K562 (cell line): ENCODE measurements around the gene SLC6A4.

ENCODE experiments used
- ATF7 ChIP-seq: fragments of 450-650 bp; IDR thresholded peaks from 2 replicates; pipeline ENCODE4 v1.7.1; 2014; ENCODE audit warnings: mild to moderate bottlenecking, moderate library complexity
- CEBPB ChIP-seq: fragments of 450-650 bp; IDR thresholded peaks from 2 replicates; pipeline ENCODE4 v1.6.1; 2016; ENCODE audit warnings: missing genetic modification characterization, missing compliant biosample characterization
- CTCF ChIP-seq, 3 experiments: IDR thresholded peaks in 2 of 3; conservative IDR thresholded peaks in 1 of 3; 2 replicates each; pipeline ENCODE4 v1.5.1; 2011 to 2012; ENCODE audit warnings: low read length in 3 of 3, mild to moderate bottlenecking in 3 of 3, control low read depth in 2 of 3, improper control_type of control experiment in 1 of 3, inconsistent platforms in 1 of 3, low read depth in 1 of 3, mixed read lengths in 1 of 3, moderate library complexity in 1 of 3; ENCODE audit not compliant: insufficient read depth in 2 of 3
- EGR1 ChIP-seq: fragments of 450-650 bp; conservative IDR thresholded peaks from 2 replicates; pipeline ENCODE4 v1.6.1; 2017; ENCODE audit warnings: mild to moderate bottlenecking
- MAFF ChIP-seq: IDR thresholded peaks from 2 replicates; pipeline ENCODE4 v1.6.1; 2012; ENCODE audit warnings: low read length, improper control_type of control experiment
- MTA3 ChIP-seq: fragments of 450-650 bp; formaldehyde crosslinking; IDR thresholded peaks from 2 replicates; pipeline ENCODE4 v1.6.1; 2017; ENCODE audit warnings: mild to moderate bottlenecking, borderline replicate concordance
- RAD21 ChIP-seq, 2 experiments: fragments of 250-450 bp in 1 of 2; fragments of 450-650 bp in 1 of 2; sonication (Bioruptor Pico) in 1 of 2; formaldehyde crosslinking in 1 of 2; IDR thresholded peaks in 1 of 2; conservative IDR thresholded peaks in 1 of 2; 2 replicates each; pipeline versions ENCODE4 v1.4.0 to v1.8.0; 2020 to 2022; ENCODE audit warnings: mild to moderate bottlenecking in 2 of 2, moderate library complexity in 1 of 2
- TAF1 ChIP-seq: IDR thresholded peaks from 2 replicates; pipeline ENCODE4 v1.6.1; 2011; ENCODE audit warnings: mild to moderate bottlenecking, low read length, moderate library complexity; ENCODE audit not compliant: insufficient read depth, control insufficient read depth, severe bottlenecking; ENCODE audit errors: extremely low read depth
- TOE1 ChIP-seq, 2 experiments: fragments of 450-650 bp in 1 of 2; sonication (generic) in 1 of 2; formaldehyde crosslinking in 1 of 2; IDR thresholded peaks; 2 replicates each; pipeline versions ENCODE4 v1.7.1 to v1.8.0; 2016 to 2022; ENCODE audit warnings: borderline replicate concordance in 2 of 2, mild to moderate bottlenecking in 2 of 2, antibody characterized with exemption in 1 of 2, inconsistent platforms in 1 of 2, low read depth in 1 of 2, missing genetic modification reagents in 1 of 2, moderate library complexity in 1 of 2
- YY1 ChIP-seq, 3 experiments: IDR thresholded peaks; 2 replicates each; pipeline ENCODE4 v1.6.1; 2011; ENCODE audit warnings: low read length in 2 of 3, mild to moderate bottlenecking in 2 of 3, moderate library complexity in 2 of 3, borderline replicate concordance in 1 of 3, control low read depth in 1 of 3, low read depth in 1 of 3; ENCODE audit not compliant: insufficient read depth in 3 of 3, insufficient replicate concordance in 2 of 3, control insufficient read depth in 1 of 3, insufficient read length in 1 of 3; ENCODE audit errors: extremely low read depth in 1 of 3
- ZNF121 ChIP-seq: sonication (generic); formaldehyde crosslinking; conservative IDR thresholded peaks from 2 replicates; pipeline ENCODE4 v1.8.0; 2022; ENCODE audit warnings: missing genetic modification reagents
- ZNF140 ChIP-seq: fragments of 250-450 bp; sonication (Bioruptor Pico); IDR thresholded peaks from 2 replicates; pipeline ENCODE4 v1.8.0; 2021; ENCODE audit warnings: moderate library complexity, mild to moderate bottlenecking, inconsistent platforms
- ZNF224 ChIP-seq: sonication (generic); formaldehyde crosslinking; IDR thresholded peaks from 2 replicates; pipeline ENCODE4 v1.8.0; 2022; ENCODE audit warnings: mild to moderate bottlenecking, missing genetic modification reagents

GRCh38 chr17:30199600-30199999 is 35.9 kb downstream of the SLC6A4 start:
- TF ChIP-seq TOE1 (IDR thresholded peaks at IDR 0.05; ENCODE audit: borderline replicate concordance) (no peak), TOE1 (CRISPR knock-in tag; IDR thresholded peaks at IDR 0.05; ENCODE audit: borderline replicate concordance, low read depth) (no peak), CTCF (IDR thresholded peaks at IDR 0.05 in 2 of 3, conservative IDR thresholded peaks at IDR 0.05 in 1 of 3; ENCODE audit: insufficient read depth in 2 of 3, low read depth in 1 of 3, low read length in 3 of 3) (no peak), RAD21 (CRISPR knock-in tag; conservative IDR thresholded peaks at IDR 0.05 in 1 of 2, IDR thresholded peaks at IDR 0.05 in 1 of 2) (no peak), CEBPB (no peak), EGR1 (no peak), MTA3 (no peak), MAFF (no peak), TAF1 (no peak), YY1 (IDR thresholded peaks at IDR 0.05; ENCODE audit: borderline replicate concordance in 1 of 3, control insufficient read depth in 1 of 3, extremely low read depth in 1 of 3, insufficient read depth in 3 of 3, insufficient read length in 1 of 3, insufficient replicate concordance in 2 of 3, low read depth in 1 of 3, low read length in 2 of 3) (no peak), ZNF224 (no peak), ZNF140 (CRISPR knock-in tag) (no peak), ATF7 (no peak), ZNF121 (CRISPR knock-in tag) (no peak)
